GM13977 (cell line): ENCODE data around the gene CLIC4.
"Not testable (repeated sequence)": the region's sequence is repeated elsewhere in the genome, so short reads cannot be mapped to it uniquely, and the experiment has no call there.

Experiments used
- DNase-seq: peaks from one replicate; pipeline ENCODE4 v3.0.0; 2012; ENCODE audit warnings: low spot score
- in situ Hi-C: fragments of 300-500 bp; cut with MboI; formaldehyde crosslinking; loops from one replicate; pipeline ENCODE4 v1.12.0; 2022; ENCODE audit warnings: low sequenced_read_pairs, low pct_unique_long_range_greater_than_20kb, mixed read lengths, inconsistent platforms; ENCODE audit not compliant: unreplicated experiment
- TF ChIP-seq, protein P1 (sequence below): IDR thresholded peaks from 2 replicates; pipeline ENCODE4 v1.5.1; 2012; ENCODE audit warnings: mild to moderate bottlenecking, control low read depth; ENCODE audit not compliant: insufficient read depth; ENCODE audit errors: extremely low read depth, missing control alignments

Gene CLIC4

DNA sequence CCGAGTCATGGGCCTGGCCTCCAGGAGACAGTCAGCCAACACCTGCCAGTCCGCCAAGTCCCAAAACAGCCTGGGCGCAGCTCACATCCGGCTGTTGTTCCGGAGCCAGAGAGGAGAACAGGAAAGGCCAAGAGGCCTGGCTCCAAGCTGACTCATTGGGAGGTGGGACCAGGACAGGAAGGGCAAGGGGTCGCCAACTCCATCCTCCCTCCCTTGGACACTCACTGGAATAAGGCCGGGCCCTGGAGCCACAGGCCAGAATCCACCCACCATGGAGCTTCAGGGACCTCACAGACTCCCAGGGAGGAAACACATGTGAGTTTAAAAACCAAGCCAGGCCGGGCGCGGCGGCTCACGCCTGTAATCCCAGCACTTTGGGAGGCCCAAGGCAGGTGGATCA is 25.1 kb upstream of the CLIC4 start:
- TF ChIP-seq, protein P1, sequence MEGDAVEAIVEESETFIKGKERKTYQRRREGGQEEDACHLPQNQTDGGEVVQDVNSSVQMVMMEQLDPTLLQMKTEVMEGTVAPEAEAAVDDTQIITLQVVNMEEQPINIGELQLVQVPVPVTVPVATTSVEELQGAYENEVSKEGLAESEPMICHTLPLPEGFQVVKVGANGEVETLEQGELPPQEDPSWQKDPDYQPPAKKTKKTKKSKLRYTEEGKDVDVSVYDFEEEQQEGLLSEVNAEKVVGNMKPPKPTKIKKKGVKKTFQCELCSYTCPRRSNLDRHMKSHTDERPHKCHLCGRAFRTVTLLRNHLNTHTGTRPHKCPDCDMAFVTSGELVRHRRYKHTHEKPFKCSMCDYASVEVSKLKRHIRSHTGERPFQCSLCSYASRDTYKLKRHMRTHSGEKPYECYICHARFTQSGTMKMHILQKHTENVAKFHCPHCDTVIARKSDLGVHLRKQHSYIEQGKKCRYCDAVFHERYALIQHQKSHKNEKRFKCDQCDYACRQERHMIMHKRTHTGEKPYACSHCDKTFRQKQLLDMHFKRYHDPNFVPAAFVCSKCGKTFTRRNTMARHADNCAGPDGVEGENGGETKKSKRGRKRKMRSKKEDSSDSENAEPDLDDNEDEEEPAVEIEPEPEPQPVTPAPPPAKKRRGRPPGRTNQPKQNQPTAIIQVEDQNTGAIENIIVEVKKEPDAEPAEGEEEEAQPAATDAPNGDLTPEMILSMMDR, result no peak
- in situ Hi-C loops, result no loop called here
- no peak for DNase-seq

GRCh38 chr1:24721533-24721932 is 23.7 kb upstream of the CLIC4 start:
- no peak for DNase-seq
- in situ Hi-C loops, result no loop called here
- TF ChIP-seq, protein P1, result no peak

GRCh38 chr1:24722073-24723035 is 22.9 kb upstream of the CLIC4 start:
- in situ Hi-C loops, result not testable (repeated sequence)

GRCh38 chr1:24724345-24725208 is 20.7 kb upstream of the CLIC4 start:
- TF ChIP-seq, protein P1, result no peak
- in situ Hi-C loops, result no loop called here
- DNase-seq, result no peak

More at GRCh38 chr1:24722073-24723035, 22.9 kb upstream of the CLIC4 start:
- DNase-seq, result not testable (repeated sequence)

- no peak for DNase-seq
- TF ChIP-seq, protein P1, result no peak
- in situ Hi-C loops, result no loop called here
These were observed 20.0 kb upstream of the CLIC4 start for GRCh38 chr1:24725209-24725651.

GRCh38 chr1:24726741-24727140 is 18.5 kb upstream of the CLIC4 start:
- DNase-seq, result no peak
- in situ Hi-C loops, result no loop called here

More at GRCh38 chr1:24726741-24727140, 18.5 kb upstream of the CLIC4 start:
- TF ChIP-seq, protein P1, result no peak
